OCI-LY3 (cell line): ENCODE measurements around the gene CEP120.
"Not testable (repeated sequence)": the region's sequence is repeated elsewhere in the genome, so short reads cannot be mapped to it uniquely, and the experiment has no call there.

Experiments
- H2AFZ ChIP-seq: fragments of 200-600, 300-600 bp; shearing (Covaris generic); 2 replicates; pipeline ENCODE4 v1.6.0; 2014; ENCODE audit warnings: antibody characterized with exemption, low read depth, low read length
- H3K27ac ChIP-seq: fragments of 200-600, 300-600 bp; sonication (generic); 2 replicates; pipeline ENCODE4 v1.5.1; 2014; ENCODE audit warnings: mild to moderate bottlenecking, low read length, moderate library complexity, mixed read lengths
- H3K27me3 ChIP-seq: fragments of 200-600, 300-600 bp; sonication (generic); 2 replicates; pipeline ENCODE4 v1.6.1; 2014; ENCODE audit warnings: low read depth, low read length, mixed read lengths
- H3K36me3 ChIP-seq: fragments of 200-600, 300-600 bp; sonication (generic); replicated peaks from 2 replicates; pipeline ENCODE3; 2014; ENCODE audit warnings: low read depth, low read length, mixed read lengths
- H3K4me1 ChIP-seq: fragments of 300-600, 200-600 bp; sonication (generic); 2 replicates; pipeline ENCODE4 v1.6.1; 2014; ENCODE audit warnings: low read length, mixed read lengths
- H3K4me2 ChIP-seq: fragments of 200-600, 300-600 bp; sonication (generic); 2 replicates; pipeline ENCODE4 v1.6.1; 2014; ENCODE audit warnings: low read length, mixed read lengths
- H3K4me3 ChIP-seq: fragments of 300-600, 200-600 bp; sonication (generic); 2 replicates; pipeline ENCODE4 v1.5.1; 2014; ENCODE audit warnings: antibody characterized with exemption, mild to moderate bottlenecking, low read length, moderate library complexity
- H3K79me2 ChIP-seq: fragments of 300-600, 200-600 bp; shearing (Covaris generic); 2 replicates; pipeline ENCODE4 v1.6.1; 2014; ENCODE audit warnings: mild to moderate bottlenecking, low read length, mixed read lengths
- H3K9ac ChIP-seq: fragments of 300-600, 200-600 bp; shearing (Covaris generic); 2 replicates; pipeline ENCODE4 v1.6.0; 2014; ENCODE audit warnings: mild to moderate bottlenecking, low read length, moderate library complexity
- H3K9me3 ChIP-seq: fragments of 200-600, 300-600 bp; shearing (Covaris generic); 2 replicates; pipeline ENCODE4 v1.6.1; 2014; ENCODE audit warnings: low read length, mixed read lengths; ENCODE audit not compliant: insufficient read depth
- H4K20me1 ChIP-seq: fragments of 200-600, 300-600 bp; sonication (generic); 2 replicates; pipeline ENCODE4 v1.6.1; 2016; ENCODE audit warnings: low read length, mixed read lengths; ENCODE audit not compliant: insufficient read depth
- EZH2phosphoT487 ChIP-seq: fragments of 200-600 bp; shearing (Covaris generic); IDR thresholded peaks from 2 replicates; pipeline ENCODE4 v1.6.1; 2018; ENCODE audit warnings: antibody characterized with exemption, mixed run types, low read depth
- TF ChIP-seq, protein P1 (sequence below): fragments of 200-600, 300-600 bp; sonication (generic); IDR thresholded peaks from 2 replicates; pipeline ENCODE4 v1.5.1; 2014; ENCODE audit warnings: antibody characterized with exemption, low read length, low read depth

CEP120 gene

DNA sequence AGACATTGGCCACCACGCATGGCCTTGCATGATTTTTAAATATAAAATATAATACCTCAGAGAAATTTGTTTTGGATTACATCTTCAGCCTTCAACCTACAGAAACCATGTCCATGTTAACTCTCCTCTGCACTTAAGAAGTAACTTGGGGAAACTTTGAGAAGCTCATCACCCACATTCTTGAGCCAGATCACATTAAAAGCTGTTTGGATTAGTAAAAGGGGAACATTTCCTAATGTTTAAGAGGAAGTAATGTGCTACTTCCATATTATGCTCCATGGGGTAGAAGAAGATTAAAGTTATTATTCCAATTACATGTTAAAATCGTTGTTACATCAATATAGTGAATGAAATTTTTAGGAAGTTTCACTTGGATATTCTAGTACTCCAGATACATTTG lies 10.4 kb upstream of the CEP120 start:
- Histone ChIP-seq H3K79me2 (no peaks in the 10 kb centered on the region), H3K4me2 (no peak overlapping the region), H3K9ac (no peak overlapping the region), H2AFZ (no peak overlapping the region), H3K4me1 (no peaks in the 10 kb centered on the region), H3K36me3 (no peaks in the 10 kb centered on the region), H3K4me3 (no peak overlapping the region), H3K27me3 (peaks cover 10% of the 10 kb centered on the region; the same call in 1 of the 2 replicates), H3K27ac (no peak overlapping the region), H3K9me3 (no peaks in the 10 kb centered on the region), H4K20me1 (no peaks in the 10 kb centered on the region)
- TF ChIP-seq, protein P1, sequence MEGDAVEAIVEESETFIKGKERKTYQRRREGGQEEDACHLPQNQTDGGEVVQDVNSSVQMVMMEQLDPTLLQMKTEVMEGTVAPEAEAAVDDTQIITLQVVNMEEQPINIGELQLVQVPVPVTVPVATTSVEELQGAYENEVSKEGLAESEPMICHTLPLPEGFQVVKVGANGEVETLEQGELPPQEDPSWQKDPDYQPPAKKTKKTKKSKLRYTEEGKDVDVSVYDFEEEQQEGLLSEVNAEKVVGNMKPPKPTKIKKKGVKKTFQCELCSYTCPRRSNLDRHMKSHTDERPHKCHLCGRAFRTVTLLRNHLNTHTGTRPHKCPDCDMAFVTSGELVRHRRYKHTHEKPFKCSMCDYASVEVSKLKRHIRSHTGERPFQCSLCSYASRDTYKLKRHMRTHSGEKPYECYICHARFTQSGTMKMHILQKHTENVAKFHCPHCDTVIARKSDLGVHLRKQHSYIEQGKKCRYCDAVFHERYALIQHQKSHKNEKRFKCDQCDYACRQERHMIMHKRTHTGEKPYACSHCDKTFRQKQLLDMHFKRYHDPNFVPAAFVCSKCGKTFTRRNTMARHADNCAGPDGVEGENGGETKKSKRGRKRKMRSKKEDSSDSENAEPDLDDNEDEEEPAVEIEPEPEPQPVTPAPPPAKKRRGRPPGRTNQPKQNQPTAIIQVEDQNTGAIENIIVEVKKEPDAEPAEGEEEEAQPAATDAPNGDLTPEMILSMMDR, result no peak
- no peak for TF ChIP-seq EZH2phosphoT487

DNA sequence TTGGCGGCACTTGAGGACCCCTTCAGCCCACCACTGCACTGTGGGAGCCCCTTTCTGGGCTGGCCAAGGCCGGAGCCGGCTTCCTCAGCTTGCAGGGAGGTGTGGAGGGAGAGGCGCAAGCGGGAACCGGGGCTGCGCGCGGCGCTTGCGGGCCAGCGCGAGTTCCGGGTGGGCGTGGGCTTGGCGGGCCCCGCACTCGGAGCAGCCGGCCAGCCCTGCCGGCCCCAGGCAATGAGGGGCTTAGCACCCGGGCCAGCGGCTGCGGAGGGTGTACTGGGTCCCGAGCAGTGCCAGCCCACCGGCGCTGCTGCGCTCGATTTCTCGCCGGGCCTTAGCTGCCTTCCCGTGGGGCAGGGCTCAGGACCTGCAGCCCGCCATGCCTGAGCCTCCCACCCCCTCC lies 7.2 kb upstream of the CEP120 start:
- not testable (repeated sequence) for H3K4me3 ChIP-seq, H3K79me2 ChIP-seq, H3K9me3 ChIP-seq, H3K27me3 ChIP-seq, H2AFZ ChIP-seq, H3K36me3 ChIP-seq, H3K9ac ChIP-seq, H4K20me1 ChIP-seq, H3K4me2 ChIP-seq, H3K4me1 ChIP-seq, H3K27ac ChIP-seq

DNA sequence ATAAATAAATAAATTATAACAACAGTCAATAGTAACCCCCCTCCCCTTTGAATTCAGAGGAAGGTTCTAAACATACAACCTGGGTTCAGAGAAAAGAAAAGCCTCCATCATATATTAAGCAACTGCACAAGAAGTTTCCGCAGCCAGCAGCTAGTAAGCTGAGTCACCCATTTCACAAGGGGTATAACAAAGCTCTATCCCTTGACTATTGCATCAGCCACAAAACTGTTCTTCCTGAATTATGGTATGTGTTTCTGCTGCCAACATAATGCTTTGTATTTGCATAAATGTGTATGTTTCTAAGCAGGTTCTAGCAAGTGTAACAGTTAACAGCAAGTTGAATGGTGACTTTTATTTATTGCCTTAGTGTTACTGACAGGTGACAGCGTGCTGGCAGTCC lies 6.8 kb upstream of the CEP120 start:
- H3K9me3 ChIP-seq, result no peaks in the 10 kb centered on the region
- H3K4me2 ChIP-seq, result no peak overlapping the region
- H3K36me3 ChIP-seq, result no peaks in the 10 kb centered on the region
- no peak overlapping the region for H3K27ac ChIP-seq
- no peak overlapping the region for H3K4me3 ChIP-seq
- no peak for TF ChIP-seq EZH2phosphoT487
- TF ChIP-seq, protein P1, result no peak
- no peaks in the 10 kb centered on the region for H3K27me3 ChIP-seq
- no peaks in the 10 kb centered on the region for H3K79me2 ChIP-seq
- H3K4me1 ChIP-seq, result no peaks in the 10 kb centered on the region
- no peak overlapping the region for H3K9ac ChIP-seq
- no peak overlapping the region for H2AFZ ChIP-seq
- H4K20me1 ChIP-seq, result no peaks in the 10 kb centered on the region

DNA sequence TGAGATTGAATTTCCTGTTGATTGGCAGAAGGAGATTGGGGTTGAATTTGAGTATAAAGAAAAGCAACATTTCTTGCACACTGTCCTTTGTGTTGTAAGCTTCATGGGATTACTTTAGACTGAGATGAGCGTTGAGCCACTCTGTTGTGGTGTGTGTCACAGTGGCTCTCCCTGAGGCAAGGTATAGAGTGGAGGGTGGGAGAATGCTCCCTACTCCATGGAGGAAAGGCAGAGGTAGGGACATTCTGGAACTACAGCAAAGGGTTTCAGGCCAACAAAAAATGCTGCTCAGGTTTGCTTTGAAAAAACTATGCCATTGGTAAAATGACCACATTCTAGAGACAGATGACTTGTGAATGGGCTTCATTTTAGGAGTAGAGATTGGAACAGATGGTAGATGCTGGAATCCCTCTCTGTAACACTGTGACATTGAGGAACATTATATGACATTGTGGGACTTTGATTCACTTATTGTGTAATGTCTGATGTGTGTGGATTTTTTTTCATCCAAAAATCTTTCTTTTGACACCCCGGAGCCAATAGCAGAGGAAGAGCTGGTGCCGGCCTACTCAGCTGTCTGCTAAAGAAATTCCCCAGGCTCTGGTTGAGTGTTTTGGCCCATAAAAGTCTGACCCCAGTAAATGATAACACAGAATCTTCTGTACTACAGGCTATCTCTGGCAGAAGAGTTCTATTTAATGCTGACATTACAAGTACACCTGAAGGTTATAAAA lies 6.2 kb upstream of the CEP120 start:
- no peaks in the 10 kb centered on the region for H3K79me2 ChIP-seq
- H4K20me1 ChIP-seq, result no peaks in the 10 kb centered on the region
- H3K9me3 ChIP-seq, result no peaks in the 10 kb centered on the region
- no peaks in the 10 kb centered on the region for H3K27me3 ChIP-seq
- no peak overlapping the region for H3K9ac ChIP-seq
- H3K27ac ChIP-seq, result no peak overlapping the region
- no peak overlapping the region for H3K4me2 ChIP-seq
- no peaks in the 10 kb centered on the region for H3K36me3 ChIP-seq
- no peak overlapping the region for H2AFZ ChIP-seq
- no peak overlapping the region for H3K4me3 ChIP-seq
- TF ChIP-seq EZH2phosphoT487, result no peak
- TF ChIP-seq, protein P1, result no peak
- H3K4me1 ChIP-seq, result peaks cover 2% of the 10 kb centered on the region
